ENCODE data around the gene GSG1.
"Not testable (repeated sequence)": the region's sequence is repeated elsewhere in the genome, so short reads cannot be mapped to it uniquely, and the experiment has no call there.

The GSG1 gene

GRCh38 chr12:13053617-13054016 is 49.9 kb downstream of the GSG1 start:
- DNase-seq (ENCODE audit: low read depth) = not testable (repeated sequence)

DNA sequence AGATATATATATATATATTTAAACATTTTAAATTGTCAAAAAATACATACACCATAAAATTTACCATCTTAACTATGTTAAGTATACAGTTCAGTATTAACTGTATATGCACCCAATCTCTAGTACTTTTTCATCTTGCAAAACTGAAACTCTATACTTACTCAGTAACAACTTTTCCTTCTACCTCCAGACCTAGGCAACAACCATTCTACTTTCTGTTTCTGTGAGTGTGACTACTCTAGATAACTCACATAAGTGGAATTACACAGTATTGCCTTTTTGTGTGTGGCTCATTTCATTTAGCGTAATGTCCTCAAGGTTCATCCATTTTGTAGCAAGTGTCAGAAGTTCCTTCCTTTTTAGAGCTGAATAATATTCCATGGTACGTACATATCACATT is 51.0 kb downstream of the GSG1 start:
- no peak for DNase-seq (ENCODE audit: low read depth)

GRCh38 chr12:13049816-13050215 is 53.7 kb downstream of the GSG1 start:
- no peak for DNase-seq (ENCODE audit: low read depth)

DNA sequence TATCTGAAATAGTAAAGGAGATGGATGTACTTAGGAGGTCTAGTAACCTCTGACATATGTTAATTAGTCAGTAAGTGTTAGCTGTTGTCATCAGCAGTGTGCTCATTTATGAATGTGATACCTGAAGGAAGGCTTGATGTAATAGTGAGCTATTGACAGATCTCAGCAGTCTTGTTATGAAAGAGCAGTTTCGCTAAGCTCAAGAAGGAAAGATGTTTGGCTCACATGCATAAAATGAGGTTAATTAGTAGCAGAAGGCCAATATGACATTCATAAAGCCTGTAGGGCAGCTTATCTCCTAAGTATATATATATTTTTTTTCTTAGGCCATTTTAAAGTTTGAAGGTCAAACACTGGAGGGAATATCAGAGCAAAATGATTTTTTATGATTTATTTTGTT is 56.5 kb downstream of the GSG1 start:
- DNase-seq (ENCODE audit: low read depth) = no peak

- DNase-seq (ENCODE audit: low read depth) = no peak
These were observed 57.7 kb downstream of the GSG1 start for GRCh38 chr12:13045816-13046215.

- no peak for DNase-seq (ENCODE audit: low read depth)
These were observed 58.6 kb downstream of the GSG1 start for GRCh38 chr12:13044906-13045299.

DNA sequence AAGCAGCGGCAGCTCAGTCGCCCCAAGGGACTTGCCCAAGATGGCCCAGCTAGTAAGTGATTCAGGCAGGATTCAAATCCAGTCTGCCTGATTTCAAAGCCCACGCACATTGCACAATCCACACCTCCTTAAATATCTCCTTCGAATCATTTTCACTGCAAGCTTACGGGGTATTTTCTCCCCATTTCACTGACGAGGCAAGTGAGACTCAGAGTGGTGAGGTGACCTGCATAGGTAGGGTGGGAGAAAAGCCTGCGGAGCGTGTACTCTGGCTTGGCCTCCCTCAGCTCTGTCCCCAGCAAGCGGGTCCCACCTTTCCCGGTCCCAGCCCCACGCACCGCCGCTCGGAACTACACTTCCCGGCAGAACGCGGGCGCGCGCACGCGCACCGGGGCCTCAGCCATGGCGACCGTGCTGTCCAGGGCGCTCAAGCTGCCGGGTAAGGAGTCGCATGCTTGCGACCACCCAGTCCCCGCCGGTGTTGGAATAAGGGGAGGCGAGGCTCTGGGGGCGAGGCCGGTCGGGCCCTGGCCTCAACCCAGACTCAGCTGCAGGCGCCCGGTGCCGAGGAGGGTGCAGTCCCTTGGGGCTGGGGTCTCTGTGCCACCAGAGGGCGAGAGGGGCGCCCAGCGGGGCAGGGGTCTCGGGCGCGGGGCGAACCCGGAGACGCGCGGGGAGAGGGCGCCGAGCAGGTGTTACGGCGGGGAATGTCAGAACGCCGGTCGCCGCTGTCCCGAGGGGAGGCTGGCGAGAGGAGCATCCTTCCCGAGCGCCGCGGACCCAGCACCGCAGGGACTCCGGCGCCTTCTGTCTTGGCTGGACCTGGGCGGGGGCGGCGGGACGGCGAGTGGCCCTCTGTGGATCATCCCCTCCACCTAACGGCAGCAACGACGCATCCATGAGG is 59.2 kb downstream of the GSG1 start, which contains the start of gene FAM234B:
FAM234B (plus strand) TSS at position 380 of the 904 bp plus-strand sequence; CDS start at position 403, 23 bp downstream.
- DNase-seq (ENCODE audit: low read depth) = peak; percentile 48

DNA sequence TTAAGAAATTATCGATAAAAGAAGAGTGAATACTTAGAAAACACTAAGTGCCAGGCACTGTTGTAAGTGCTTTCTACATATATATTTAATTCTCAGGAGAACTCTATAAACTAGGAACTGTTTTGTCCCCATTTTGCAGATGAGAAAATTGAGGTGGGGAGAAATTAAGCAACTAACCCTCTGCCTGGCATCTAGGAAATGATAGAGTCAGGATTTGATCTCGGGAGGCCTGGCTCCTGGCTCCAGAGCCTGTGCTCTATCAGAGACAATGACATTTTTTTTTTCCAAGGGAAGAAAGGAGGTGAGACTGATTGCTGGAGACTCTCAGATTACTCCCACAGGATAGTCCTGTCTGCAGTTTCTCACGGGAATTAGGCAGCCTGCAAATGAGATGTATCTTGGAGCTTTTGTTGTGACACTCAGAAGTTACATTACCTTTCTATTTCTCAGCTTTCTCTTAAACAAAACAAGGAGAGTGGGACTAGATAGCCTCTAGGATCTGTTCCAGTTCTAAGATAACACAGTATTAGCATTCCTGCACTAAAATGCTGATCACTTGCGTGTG is 60.7 kb downstream of the GSG1 start:
- no peak for DNase-seq (ENCODE audit: low read depth)

- DNase-seq (ENCODE audit: low read depth) = no peak
These were observed 62.2 kb downstream of the GSG1 start for GRCh38 chr12:13041224-13041623.

DNA sequence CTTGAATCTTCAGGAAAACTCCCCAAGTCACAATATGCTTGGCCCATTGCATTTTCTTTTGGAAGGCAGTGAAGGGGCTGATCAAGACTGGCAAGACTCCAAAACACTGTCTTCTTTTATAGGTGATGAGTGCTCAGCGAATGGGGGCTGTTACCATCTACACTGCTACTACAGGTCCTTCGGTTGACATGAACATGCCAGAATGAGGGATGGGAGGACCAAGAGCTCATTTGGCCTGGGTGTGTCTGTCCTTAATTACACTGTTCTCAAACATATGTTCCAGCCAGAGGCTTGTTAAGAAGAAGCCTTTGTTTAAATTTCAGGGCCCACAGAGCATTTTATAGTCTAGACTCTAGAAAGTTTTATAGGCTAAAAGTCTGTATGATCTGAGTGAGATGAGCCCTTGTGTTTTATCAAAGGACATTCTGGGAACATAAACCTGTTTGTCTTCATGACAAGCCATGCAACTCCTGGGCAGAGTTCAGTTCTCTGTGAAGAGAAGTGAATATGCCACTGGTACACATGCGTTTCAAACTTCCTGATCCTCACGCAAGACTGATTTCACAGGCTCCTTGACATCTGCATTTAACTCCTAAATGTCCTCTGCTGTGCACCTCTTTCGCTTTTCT is 64.0 kb downstream of the GSG1 start:
- no peak for DNase-seq (ENCODE audit: low read depth)

DNA sequence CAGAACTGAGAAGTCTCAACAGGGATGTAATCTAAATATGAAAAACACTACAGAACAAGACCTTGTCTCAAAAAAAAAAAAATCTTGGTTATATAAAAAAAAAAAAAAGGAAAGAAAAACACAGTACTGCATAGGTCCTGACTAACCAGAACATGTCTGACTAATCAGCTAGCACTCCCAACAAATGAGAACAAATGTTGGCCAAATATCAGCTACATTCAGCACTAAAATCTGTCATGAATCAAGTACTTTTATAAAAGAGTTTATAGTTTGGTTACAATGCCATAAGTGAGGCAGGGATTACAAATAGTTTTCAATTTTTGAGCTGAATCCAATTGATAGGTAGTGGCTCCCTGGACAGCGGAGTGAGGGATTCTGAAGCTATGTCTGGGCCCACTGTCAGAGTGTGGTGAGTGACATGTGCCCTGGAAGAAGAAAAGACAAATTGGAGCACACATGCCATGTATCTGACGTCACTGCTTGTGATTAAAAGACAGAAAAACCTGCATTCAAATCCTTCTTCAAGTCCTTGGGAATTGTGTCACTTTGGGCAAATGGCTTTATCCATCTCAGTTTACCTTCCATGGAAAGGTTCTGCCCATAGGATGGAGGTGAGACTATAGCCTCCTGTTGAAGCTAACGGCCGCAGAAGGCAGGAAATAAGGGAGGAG is 64.8 kb downstream of the GSG1 start:
- DNase-seq (ENCODE audit: low read depth) = no peak

GRCh38 chr12:13036881-13037280 is 66.6 kb downstream of the GSG1 start:
- no peak for DNase-seq (ENCODE audit: low read depth)

DNA sequence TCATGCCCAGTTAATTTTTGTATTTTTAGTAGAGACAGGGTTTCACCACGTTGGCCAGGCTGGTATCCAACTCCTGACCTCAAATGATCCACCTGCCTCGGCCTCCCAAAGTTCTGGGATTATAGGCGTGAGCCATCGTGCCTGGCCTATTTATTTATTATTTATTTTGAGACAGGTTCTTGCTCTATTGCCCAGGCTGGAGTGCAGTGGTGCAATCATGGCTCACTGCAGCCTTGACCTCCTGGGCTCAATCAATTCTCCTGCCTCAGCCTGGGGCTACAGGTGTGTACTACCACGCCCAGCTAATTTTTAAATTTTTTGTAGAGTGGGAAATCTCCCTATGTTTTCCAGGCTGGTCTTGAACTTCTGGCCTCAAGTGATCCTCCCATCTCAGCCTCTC is 68.1 kb downstream of the GSG1 start:
- not testable (repeated sequence) for DNase-seq (ENCODE audit: low read depth)

All from stimulated activated CD8-positive, alpha-beta memory T cell treated with anti-CD3 and anti-CD28 coated beads, Interleukin-15, amount 100 ng/mL, for 1 hour (primary cell).